Measurements from ENCODE around the gene ZNF385D. TPM values are rescaled to one million over a fixed set of nuclear protein-coding genes. Genes with fewer than 3 reads are reported as not detected.

Gene ZNF385D
- total RNA-seq, 1 donor from 2014 or later, result 16.2 TPM

DNA sequence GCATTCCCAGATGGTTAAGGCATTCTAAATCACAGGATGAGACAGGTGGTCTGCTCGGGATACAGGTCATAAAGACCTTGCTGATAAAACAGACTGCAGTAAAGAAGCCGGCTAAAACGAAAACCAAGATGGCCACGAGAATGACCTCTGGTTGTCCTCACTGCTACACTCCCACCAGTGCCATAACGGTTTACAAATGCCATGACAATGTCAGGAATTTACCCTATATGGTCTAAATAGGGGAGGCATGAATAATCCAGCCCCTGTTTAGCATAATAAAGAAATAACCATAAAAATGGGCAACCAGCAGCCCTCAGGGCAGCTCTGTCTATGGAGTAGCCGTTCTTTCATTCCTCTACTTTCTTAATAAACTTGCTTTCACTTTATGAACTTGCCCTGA is 151.1 kb downstream of the ZNF385D start:
- DNase-seq, result no peak

- DNase-seq, result no peak
Measured at GRCh38 chr3:21592828-21593227, 158.2 kb downstream of the ZNF385D start.

- no peak for DNase-seq
Measured at GRCh38 chr3:21587894-21588293, 163.1 kb downstream of the ZNF385D start.

- DNase-seq, result no peak
Measured at GRCh38 chr3:21585216-21585740, 165.7 kb downstream of the ZNF385D start.

GRCh38 chr3:21573291-21573690 is 177.7 kb downstream of the ZNF385D start:
- DNase-seq, result no peak

- no peak for DNase-seq
Measured at GRCh38 chr3:21564531-21564930, 186.5 kb downstream of the ZNF385D start.

DNA sequence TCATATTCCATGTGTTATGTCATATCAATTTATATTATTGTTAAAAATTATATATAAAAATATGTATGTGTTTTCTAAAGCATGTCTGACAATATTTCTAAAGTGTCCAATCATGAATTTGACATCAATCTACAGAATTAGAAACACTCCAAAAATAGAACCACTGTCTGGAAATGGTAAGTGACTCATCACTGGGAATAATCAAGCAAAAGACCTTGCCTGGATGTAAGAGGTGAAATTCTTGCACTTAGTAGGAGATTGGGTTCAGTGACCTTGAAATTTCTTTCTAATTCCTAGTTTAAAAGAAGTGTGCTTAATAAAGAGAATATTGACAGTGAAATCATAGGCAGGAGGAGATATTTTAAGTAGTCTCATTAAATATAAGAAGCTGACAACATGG is 188.8 kb downstream of the ZNF385D start:
- no peak for DNase-seq

GRCh38 chr3:21561472-21561871 is 189.5 kb downstream of the ZNF385D start:
- no peak for DNase-seq

GRCh38 chr3:21551019-21551418 is 200.0 kb downstream of the ZNF385D start:
- DNase-seq, result no peak

DNA sequence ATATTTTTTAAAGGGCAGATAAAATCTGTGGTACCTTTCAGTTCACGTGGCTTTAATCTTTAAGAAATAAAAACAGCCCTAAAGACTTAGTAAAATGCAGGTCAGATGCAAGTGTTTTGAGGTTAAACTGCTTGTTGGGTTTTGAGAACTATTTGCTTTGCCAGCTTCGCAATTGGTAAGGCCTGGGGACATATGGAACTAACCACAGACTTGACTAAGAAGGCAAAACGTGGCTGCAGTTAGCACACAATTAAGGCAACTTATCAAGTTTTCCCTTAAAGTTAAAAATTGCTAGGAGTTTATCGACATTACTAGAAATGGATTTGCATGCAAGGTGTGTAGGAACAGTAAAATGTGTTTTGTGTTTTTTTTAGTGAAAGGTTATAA is 206.9 kb downstream of the ZNF385D start:
- no peak for DNase-seq

- no peak for DNase-seq
Measured at GRCh38 chr3:21543380-21544075, 207.5 kb downstream of the ZNF385D start.

- DNase-seq, result no peak
Measured at GRCh38 chr3:21542656-21543379, 208.2 kb downstream of the ZNF385D start.

- no peak for DNase-seq
Measured at GRCh38 chr3:21540265-21540664, 210.7 kb downstream of the ZNF385D start.

DNA sequence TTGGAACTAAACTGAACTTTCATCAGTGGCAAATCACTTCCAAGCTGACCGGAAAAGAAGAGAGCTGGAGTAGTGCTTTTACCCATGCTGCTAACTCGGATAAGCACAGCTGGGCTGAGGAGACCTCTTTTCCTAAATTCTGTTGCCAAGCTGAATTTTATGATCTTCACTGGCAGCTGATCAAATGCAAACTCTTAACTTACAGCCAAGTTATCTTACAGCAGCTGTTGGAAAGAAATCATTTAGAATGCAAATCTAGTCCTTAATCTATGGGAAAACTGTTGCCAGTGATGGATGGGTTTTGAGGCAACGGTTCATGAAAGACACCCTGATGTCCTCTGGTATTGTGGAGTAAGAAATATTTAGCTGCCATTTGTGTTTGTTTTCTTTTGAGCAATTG is 216.5 kb downstream of the ZNF385D start:
- DNase-seq, result peak; percentile 63

DNA sequence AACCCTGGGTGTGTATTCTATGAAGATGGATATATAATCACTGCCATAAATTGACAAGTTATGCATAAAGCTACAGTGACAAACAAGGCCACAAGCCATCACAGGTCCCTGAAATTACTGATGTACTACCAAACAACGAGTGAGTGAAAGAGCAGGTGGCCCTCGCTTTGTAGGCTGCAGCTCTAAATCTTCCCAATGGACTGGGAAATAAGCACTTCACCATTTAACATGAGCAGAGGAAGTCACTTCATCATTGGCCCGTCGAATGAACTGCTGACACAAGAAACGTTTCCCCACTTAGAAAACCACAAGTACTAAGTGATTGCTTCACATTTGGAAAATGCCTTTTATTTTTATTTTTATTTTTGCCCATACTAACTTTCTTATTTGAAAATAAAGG is 218.0 kb downstream of the ZNF385D start:
- DNase-seq, result no peak

GRCh38 chr3:21531909-21532308 is 219.1 kb downstream of the ZNF385D start:
- no peak for DNase-seq

- no peak for DNase-seq
Measured at GRCh38 chr3:21528291-21528995, 222.6 kb downstream of the ZNF385D start.

DNA sequence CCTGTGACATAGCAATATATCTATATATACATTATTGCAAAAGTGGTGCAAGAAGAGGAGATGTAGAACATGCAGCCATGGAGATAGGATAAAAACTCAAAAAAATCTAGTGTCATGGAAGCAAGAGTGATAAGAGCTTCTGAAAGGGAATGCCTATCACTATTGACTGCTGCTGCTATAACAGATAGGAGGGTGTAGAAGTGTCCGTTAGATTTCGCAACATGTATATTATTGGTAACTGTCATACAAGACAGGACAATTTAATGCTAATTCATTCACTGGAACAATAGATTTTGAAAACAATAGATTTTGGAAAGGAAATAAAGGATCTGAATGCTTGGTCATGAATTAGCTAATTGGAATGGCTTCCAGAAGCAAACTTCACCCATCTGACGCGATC is 224.5 kb downstream of the ZNF385D start:
- DNase-seq, result no peak

- peak; percentile 31 for DNase-seq
Measured at GRCh38 chr3:21524133-21524532, 226.9 kb downstream of the ZNF385D start.

DNA sequence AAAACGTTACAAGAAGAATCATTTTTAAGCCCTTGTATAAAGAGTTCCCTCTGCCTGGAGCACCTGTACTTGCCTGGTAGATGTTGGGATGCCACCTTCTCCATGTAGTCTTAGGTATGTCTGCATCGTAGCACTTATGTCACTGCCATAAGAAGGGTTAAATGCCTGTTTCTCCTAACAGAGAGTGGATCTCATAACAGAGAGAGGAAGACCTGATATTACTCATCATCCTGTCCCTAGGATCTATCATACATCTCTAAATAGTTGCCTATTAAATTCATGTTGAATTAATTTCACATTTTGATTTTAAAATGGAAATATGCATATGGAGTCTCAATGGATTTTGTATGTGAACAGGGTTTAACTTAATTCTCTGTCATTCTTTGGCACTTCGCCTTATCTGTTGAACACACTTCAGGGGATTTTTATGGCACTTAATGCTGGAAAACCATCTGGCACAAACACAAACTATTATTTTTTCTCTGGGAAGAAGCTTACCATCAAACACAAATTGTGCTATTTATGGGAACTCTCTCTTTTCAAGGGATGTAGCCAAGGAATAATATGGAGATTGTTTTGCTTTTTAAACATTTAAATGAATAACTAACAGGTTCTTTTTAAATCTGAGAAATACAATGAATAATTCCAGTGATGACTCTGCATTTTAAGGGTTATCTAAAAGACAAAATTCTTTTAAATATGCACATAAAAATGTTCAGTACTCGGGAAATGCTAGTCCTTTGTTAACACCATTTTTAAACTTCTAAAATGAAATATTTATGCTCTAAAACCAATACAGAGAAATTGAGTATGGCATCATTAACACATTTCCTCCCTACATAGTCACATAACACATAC is 230.7 kb downstream of the ZNF385D start:
- DNase-seq, result peak; percentile 52

DNA sequence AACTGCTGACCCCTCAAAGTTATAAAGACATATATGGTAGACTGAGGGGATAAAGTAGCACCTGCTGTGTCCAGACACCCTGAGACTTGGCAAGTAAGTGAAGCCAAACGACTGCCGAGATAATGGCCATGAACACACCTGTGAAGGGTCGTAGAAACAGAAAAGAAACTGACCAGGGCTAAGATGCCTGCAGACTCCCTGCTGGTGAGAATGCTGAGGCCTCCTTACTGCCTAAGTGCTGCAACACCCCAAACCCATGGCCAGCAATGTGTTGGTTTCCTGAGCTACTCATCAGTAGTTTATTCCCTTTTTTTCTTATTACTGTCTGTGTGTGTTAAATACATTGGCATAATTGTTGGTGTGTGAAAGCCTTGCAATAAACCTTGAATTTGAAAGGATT is 233.8 kb downstream of the ZNF385D start:
- DNase-seq, result no peak

- no peak for DNase-seq
Measured at GRCh38 chr3:21515417-21515816, 235.6 kb downstream of the ZNF385D start.
